Stimulated activated CD8-positive, alpha-beta memory T cell treated with anti-CD3 and anti-CD28 coated beads, Interleukin-2, amount 100 ng/mL, for 48 hours (primary cell): ENCODE measurements around the gene ECEL1.
"Not testable (repeated sequence)": the region's sequence is repeated elsewhere in the genome, so short reads cannot be mapped to it uniquely, and the experiment has no call there.

ENCODE experiments used
- DNase-seq, 2 donors: peaks; one replicate each; pipeline ENCODE4 v3.0.0-alpha.2; 2020; ENCODE audit warnings: low read depth in 2 of 2

The ECEL1 gene

DNA sequence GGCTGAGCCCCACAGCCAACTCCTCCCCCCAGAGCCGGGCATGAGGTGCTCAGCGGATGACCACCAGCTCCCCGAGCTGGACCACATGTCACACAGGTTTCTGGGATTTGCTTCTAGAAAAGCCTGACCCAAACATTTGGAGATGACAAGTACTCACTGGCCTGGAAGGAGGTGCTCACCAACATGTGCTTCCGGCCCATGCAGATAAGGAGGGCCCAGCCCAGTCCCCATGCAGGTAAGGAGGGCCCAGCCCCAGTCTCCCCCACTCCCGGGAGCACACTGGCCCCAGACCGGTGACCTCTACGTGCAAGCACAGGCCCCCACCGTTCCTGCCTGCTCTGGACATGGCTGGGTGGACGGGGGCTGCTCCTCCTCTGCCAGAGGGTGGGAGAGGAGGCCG lies 45.7 kb downstream of the ECEL1 start:
- not testable (repeated sequence) for DNase-seq

DNA sequence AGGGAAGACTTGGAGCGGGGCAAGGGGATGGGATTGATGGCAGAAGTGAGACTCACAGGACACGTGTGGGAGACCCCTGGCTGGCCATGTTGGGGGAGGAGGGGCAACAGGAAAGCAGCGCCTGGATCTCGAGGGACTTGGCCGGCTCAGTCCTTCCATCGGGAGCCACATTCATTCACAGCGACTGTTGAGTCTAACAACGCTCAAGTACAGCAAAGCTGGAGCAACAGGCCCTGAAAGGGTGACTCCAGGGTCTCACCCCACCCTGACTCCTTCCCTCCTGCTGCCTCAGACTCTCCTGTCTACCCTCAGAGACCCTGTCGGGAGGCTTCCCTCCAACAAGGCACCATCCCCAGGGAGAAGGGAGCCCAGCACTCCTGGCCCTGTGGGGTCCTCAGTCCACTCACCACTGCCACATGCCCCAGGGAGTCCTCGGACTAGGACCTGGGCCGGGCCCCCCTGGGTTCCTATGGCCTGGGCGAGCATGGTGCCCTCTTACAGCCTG lies 46.4 kb downstream of the ECEL1 start:
- no peak for DNase-seq

DNA sequence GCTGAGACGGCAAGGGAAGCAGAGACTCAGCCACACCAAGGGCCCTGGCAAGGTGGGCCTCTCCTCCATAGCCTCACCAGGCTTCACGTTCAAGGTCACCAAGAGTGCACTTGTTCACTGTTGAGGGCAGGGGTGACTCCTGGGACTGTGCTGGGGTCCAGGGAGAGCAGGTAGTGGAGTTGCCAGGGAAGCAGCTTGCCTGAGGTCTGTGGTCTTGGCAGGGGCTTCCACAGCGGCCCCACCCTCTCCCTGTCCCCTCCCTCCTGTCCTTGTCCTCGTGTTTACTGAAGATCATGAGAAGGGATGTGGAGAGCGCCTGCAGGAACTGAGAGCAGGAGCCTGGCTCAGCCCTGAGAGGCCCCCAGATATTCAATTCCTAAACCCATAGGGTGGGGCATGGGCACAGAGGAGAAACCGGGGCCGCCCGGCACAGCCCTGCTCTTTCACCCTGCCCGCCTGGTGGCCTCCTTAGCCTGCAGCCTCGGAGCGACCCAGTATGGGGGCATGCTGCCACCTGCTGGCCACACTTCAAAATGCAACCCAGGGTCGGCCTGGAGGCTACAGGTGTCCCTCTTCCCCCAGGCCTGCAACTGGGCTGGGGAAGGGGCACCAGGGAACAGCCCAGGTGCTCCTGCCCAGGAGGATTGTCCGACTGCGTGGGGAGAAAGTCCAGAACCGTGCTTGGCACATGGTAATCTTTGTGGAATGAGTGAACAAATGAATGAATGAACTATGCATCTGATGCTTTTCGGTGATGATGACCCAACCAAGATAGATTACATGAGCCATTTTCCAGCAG lies 47.2 kb downstream of the ECEL1 start:
- DNase-seq, result peak; percentile 77 to 86

DNA sequence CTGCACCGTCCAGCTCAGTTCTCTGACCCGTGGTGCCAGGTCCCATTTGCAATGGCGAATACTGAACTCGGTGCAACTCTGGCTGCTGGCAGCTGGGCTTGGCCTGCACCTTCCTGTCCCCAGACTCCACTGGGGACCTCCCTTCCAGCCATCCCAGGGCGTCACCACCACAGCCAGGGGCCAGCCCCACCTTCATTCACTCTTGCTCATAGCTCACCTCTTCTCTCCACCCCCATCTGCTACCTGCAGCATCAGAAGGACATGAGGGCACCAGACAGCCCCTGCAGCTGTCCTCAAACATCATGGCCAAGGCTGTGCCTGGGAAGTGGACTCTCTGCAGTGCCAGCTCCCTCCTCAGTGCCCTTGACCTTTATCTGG lies 47.9 kb downstream of the ECEL1 start:
- DNase-seq, result no peak

DNA sequence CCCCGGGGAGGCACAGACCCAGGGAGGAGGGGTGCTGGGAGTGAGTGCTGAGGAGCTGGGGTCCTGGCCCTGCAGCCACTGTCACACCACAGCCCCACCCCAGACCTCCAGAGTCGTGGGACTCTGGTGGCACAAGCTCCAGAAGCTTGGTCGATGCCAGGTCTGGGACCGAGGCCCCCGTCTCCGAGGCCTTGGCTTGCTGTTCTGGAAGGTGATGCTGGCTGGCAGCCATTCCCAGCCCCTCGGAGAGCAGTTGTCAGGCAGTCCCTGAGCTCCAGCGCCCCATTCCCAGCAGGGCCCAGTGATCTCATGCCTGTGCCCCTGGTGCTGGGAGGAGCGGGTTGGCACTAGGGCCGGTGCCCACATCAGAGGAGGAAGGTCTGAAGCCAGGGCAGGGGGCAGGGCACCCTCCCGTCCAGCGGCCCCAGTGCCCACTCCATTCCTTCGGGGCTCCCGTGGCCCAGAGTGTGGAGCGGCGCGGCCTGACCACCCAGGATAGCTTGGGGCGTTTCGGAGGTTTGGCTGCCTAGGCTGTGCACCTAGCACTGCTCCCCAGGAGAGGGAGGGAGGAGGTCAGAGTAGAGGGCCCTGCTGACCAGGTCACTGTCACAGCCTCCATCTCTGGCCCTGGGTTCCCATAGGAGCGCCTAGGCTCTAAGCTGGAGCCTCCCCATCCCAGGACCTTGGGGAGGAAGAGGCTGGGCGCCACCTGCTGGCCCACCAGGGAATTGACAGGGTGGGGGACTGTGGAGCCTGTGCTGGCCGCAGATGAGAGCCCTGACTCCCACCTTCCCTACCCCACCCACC lies 48.5 kb downstream of the ECEL1 start:
- peak in 1 of 2 donors; percentile 31 for DNase-seq

DNA sequence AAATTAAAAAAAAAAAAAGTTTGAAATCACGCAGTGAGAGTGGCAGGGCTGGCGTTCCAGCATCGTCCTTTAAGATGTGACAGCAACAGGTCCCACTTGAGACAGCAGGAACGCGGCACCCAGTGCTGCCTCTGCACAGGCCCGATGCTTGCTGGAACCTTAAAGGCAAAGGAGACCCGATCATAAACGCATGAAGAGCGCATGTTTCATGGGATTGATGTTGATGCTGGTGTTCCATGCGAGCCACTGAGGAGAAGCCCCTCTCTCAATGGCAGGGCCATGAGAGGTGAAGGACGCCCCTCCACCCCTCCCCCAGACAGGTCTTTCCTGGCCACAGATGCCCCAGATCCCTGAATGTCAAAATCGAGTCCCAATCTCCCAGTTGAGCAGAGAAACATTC lies 49.5 kb downstream of the ECEL1 start:
- no peak for DNase-seq

DNA sequence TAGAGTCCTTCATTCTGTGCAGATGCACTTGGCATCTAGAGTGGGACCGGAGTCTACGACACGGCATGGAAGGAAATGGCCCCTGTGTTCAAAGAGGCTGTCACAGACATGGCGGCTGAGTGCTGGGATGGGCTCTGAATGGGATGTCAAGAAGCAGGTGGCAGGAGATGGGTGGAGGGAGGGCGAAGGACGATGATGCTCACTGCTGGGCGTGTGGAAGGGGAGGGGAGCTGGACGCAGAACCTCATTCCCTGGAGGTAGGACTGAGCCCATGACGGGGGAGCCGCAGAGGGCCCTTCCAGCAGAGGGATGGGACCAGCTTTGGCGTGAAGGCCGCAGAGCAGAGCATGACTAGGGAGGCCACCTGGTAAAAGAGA lies 50.5 kb downstream of the ECEL1 start:
- no peak for DNase-seq

DNA sequence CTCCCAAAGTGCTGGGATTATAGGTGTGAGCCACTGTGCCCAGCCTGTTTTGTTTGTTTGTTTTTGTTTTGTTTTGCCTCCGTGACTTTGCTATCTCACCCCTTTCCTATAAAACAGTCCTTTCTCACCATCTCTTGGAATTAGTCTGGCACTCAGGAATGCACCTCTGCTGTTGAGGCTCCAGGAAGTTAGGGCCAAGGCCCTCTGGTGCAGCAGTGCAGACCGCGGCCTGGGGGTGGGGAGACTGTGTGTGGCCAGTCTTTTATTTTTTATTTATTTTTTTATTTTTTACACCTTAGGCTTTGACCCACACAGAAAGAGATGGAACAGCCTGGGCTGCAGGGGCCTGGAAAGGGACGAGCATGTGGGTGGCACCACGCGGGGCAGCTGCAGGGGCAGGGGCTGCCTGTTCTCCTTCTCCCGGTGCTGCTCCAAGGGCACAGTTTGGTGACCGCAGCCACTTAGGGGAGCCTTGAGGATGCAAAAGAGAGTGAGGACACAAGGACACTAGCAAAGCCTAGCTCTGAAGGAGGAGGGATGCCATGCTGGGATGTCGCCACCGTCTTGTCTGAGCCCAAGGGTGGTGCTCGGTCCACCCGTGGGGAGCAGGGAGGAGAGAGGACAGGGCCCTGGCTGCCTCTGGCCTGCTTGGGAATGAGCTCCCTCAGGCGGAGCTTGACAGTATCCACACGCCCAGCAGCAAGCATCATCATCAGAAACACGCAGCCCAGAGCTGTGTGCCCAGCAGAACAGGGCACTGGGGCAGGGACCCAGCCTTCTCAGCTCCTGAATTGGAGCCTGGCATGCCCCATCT lies 51.0 kb downstream of the ECEL1 start:
- no peak for DNase-seq

DNA sequence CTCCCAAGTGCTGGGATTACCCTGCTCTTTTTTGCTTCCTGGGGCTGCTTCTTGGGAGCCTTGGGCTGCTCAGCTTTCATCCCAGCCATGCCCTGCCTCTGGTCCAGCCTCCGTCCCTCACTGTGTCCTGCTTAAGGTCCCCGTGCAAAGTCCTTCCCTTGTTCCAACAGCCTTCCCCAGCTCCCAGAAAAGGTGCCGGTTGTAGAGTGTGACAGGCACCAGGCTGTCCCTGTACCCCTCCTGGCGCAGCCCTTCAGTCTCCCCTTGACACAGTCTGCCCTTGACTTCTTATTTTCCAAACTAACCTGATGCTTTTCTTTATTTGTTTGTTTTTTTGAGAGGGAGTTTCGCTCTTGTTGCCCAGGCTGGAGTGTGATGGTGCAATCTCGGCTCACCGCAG lies 51.8 kb downstream of the ECEL1 start:
- DNase-seq, result no peak

DNA sequence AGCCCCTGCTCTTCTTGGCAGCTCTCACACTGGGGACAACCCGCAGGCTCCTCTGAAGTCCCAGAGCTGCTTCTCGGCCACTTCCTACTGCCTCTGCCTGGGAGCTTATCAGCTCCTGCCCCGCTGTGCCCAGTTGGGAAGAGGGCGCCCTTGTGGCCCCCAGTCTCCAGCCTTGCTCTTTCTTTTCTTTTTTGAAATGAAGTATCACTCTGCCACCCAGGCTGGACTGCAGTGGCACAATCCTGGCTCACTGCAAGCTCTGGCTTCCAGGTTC lies 52.3 kb downstream of the ECEL1 start:
- DNase-seq, result no peak

DNA sequence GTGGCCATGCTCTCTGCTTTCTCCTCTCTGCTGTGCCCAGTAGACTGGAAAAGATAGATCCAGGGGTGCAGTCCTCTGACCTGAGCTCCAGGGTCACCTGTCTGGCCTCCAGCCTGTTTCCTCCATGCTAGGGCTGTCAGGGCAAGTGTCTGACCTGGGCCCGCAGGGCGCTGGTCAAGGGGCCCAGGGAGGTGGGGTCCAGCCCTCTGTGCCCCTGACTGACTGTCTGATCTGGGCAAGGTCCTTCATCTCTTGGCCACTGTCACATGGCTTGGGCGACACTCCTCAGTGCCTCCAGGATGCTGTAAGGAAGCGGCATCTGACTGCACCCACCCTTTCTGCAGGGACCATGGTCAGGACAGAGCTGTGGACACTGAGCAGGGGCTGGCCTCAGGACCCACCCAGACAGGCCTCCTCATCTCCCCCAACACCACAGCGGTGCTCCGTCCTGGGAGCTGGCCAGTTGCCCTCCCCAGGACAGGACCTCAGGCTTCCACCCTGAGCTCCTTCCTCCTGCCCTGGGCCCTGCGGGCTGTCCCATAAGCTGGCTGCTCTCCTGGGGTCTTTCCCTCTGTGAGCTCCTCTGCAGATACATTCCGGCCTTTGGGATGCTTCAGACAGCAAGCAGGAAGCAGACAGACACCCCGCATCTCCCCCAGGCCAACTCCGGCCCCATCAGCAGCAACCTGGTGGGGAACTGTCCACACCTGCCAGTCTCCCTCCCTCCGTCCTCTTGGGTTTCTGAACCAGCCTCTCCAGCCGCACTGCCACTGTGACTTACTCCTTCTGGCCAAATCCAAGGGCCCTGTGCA lies 52.9 kb downstream of the ECEL1 start:
- DNase-seq, result no peak

DNA sequence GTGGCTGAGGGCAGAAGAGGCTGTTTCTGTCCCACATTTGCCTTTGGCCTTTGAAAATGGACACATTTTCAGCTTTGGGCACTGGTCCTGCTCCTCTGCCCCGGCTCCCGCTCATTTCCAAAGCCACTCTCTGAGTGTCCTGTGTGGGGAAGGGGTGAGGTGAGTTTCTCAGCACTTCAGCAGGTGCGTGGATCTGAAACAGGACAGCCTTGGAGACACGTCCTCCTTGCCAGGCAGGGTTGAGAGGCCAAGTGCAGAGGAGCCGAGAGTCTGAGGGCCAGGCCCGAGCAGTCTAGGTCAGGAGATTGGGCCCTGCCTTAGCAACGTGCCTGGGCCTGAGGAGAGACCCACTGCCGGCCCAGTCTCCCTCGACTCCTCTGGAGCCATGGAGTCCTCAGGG lies 53.5 kb downstream of the ECEL1 start:
- DNase-seq, result no peak

DNA sequence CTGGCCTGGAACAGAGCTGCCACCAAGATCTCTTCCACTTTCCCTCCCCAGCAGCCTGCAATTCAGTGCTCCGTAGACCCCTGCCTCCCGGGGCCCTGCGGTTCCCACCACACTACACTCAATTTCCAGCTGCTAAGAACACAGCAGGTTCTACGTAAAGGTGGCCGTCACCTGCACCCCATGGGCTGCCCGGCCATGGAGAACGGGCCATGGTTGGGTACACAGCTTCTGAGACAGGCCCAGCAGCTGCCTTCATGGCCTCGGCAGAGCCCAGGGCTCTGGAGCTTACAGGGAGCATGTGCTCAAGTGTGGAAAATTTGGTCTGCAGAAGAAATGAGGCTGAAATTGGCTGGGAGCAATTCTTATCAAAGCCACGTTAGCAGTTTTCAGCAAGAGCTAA lies 54.0 kb downstream of the ECEL1 start:
- DNase-seq, result not testable (repeated sequence)

DNA sequence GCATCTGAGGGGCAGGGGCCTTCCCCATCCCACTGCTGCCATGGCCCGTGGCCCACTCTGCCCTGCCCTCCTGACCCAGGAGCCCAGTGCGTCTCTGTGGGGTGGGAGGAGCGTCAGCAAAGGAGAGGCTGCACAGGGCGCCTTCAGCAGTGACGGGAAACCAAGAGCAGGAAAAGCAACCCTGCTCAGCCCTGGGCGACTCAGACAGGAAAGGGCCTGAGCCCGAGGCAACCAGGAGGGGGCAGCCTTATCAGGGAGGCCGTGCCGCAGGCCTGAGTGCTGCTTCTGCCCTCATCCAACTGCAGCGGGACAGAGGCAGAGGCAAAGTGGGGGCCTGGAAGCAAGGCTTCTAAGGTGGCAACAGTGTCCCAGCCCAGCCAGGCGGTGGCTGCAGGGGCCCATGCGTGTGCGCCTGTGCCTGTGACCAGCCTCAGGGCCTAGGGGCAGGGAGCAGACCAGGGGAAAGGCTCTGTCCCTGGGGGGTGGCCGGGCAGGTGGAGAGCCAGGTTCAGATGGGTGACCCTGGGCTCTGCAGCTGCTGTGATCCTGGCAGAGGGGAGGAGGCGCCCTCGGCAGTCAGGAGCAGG lies 54.9 kb downstream of the ECEL1 start:
- DNase-seq, result no peak

DNA sequence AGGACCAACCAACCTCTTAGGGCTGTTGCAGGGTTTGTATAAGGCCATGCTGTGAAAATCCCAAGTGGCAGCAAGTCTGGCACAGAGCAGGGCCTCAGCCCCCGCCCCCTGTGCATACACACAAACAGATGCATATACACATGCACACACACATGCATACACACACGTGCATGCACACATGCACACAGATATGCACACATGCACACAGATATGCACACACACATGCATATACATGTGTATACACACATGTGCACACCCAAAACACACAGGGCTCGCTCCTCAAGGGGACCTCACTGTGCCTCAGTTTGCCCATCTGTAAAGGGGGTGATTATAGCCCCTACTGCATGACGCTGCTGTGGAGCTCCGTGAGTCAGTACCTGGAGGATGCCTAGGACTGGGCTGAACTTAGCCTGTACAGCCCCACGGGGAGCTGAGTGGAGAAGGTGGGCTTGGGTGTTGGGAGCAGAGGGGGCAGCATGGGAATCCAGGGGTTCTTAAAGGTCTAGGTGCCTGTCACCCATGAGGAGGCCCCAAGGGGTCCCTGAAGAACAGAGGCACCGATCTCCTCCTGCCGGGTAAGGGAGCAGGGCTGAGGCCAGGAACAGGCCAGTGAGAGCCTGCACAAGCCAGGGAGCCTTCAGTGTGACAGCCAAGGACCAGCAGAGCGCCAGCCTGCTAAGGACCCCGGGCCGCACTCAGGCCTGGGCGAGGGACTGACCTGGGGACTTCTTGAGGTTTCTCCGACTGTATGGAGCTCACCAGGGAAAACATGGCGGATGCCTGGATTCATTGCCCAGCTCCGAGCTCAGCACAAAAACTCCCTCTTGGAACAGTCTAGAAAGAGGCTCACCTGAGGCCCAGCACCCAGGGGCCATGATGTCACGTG lies 55.7 kb downstream of the ECEL1 start:
- DNase-seq, result no peak
